Measurements from ENCODE around the gene PCDHAC1.
"Not testable (repeated sequence)": the region's sequence is repeated elsewhere in the genome, so short reads cannot be mapped to it uniquely, and the experiment has no call there.

Gene PCDHAC1, protein sequence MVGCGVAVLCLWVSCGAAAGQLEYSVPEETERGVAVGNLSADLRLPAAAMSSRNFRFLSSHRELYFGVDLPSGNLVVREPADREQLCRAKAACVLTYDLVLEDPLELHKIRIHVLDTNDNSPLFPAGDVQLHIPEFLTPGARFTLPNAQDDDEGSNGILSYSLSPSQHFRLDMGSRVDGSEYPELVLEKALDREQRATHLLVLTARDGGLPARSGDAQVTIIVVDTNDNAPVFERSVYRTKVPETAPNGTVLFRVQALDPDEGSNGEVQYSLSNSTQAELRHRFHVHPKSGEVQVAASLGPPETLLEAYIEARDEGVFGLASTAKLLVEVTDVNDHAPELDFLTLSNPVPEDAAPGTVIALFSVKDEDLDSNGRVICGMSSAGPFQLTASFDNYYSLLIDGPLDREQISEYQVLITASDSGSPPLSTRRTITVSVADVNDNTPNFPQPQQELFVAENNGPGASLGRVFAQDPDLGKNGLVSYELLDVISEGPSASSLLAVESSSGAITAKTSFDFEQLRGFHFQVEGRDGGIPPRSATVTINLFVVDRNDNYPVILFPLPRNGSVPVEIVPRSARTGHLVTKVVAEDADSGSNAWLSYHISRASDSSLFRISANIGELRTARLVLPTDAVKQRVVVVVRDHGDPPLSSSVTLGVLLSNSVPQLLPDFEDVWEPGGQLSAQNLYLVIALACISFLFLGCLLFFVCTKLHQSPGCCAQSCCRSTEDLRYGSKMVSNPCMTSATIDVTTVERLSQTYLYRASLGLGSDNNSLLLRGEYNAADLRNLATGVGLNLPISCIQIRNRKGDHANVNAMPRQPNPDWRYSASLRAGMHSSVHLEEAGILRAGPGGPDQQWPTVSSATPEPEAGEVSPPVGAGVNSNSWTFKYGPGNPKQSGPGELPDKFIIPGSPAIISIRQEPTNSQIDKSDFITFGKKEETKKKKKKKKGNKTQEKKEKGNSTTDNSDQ

DNA sequence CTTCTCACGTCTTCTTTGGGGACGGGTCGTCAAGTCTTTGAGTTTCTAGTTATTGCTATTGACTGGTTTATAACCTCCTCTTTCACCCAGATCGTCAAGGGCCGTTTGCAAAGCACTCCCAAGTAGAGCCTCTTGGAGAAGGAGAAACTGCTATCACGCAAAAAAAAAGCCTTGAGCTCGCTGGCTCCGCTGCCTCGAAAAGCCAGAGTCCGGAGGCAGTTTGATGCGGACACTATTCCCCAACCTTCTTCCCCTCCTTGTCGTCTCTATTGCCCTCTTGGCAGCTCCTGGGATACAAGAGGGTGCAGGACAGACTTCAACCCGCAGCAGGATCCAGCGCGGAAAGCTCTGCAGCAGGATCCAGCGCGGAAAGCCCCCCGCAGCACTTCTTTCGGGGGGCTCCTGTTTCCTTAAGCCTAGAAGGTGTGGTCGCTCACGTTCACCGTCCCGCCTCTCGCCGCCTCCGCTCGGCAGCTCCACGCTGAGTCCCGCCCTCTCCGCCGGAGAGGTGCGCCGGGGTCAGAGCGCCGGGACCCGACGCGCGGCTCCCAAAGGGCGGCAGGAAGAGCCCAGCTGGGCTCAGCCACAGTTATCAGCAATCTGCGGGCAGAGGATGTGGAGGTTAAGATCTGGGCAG is at the start of gene PCDHAC1:
TSS of gene PCDHAC1 (plus strand) at position 494 of the 637 bp plus-strand sequence. CDS start 594 bp downstream, outside the sequence.
- DNase-seq (ENCODE audit: low spot score): no peak

DNA sequence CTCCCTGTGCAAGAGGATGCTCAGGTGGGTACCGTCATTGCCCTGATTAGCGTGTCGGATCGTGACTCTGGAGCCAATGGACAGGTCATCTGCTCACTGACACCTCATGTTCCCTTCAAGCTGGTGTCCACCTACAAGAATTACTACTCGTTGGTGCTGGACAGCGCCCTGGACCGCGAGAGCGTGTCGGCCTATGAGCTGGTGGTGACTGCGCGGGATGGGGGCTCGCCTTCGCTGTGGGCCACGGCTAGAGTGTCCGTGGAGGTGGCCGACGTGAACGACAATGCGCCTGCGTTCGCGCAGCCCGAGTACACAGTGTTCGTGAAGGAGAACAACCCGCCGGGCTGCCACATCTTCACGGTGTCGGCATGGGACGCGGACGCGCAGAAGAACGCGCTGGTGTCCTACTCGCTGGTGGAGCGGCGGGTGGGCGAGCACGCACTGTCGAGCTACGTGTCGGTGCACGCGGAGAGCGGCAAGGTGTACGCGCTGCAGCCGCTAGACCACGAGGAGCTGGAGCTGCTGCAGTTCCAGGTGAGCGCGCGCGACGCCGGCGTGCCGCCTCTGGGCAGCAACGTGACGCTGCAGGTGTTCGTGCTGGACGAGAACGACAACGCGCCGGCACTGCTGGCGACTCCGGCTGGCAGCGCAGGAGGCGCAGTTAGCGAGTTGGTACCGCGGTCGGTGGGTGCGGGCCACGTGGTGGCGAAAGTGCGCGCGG is 49.4 kb upstream of the PCDHAC1 start:
- not testable (repeated sequence) for DNase-seq (ENCODE audit: low spot score)

DNA sequence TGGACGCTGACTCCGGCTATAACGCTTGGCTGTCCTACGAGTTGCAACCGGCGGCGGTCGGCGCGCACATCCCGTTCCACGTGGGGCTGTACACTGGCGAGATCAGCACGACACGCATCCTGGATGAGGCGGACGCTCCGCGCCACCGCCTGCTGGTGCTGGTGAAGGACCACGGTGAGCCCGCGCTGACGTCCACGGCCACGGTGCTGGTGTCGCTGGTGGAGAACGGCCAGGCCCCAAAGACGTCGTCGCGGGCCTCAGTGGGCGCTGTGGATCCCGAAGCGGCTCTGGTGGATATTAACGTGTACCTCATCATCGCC is 48.9 kb upstream of the PCDHAC1 start:
- no peak for DNase-seq (ENCODE audit: low spot score)

DNA sequence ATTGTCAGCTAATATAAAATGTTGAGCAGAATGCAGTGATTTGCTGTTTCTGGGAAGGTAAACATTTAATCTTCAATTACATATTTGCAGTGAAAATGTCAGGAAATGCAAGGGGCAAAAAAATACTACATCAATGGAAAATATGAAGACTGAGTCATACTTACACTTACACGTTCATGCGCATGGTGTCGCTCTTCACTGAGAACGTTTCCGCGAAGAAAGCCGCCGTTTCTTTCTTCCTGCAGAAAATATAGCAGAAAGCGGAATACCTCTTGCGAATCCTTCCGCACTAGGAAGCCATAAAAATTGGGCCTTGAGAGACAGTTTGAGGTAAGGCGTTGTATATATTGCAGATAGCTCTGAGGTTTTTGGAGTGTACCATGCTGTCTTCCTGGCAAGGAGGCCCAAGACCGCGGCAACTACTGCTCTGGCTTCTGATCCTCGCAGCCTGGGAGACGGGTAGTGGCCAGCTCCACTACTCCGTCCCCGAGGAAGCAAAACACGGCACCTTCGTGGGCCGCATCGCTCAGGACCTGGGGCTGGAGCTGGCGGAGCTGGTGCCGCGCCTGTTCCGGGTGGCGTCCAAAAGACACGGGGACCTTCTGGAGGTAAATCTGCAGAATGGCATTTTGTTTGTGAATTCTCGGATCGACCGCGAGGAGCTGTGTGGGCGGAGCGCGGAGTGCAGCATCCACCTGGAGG is 44.1 kb upstream of the PCDHAC1 start, which contains the start of gene PCDHA13:
TSS of gene PCDHA13 (plus strand) at position 236 of the 702 bp plus-strand sequence. CDS start at position 381, 145 bp downstream.
- no peak for DNase-seq (ENCODE audit: low spot score)

DNA sequence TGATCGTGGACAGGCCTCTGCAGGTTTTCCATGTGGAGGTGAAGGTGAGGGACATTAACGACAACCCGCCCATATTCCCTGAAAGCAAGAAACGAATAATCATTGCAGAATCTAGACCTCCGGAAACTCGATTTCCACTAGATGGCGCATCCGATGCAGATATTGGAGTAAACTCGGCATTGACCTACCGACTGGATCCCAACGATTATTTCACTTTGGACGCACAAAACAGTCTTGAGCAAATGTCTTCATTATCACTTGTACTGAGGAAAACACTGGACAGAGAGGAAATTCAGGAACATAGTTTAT is 43.6 kb upstream of the PCDHAC1 start:
- DNase-seq (ENCODE audit: low spot score): no peak

DNA sequence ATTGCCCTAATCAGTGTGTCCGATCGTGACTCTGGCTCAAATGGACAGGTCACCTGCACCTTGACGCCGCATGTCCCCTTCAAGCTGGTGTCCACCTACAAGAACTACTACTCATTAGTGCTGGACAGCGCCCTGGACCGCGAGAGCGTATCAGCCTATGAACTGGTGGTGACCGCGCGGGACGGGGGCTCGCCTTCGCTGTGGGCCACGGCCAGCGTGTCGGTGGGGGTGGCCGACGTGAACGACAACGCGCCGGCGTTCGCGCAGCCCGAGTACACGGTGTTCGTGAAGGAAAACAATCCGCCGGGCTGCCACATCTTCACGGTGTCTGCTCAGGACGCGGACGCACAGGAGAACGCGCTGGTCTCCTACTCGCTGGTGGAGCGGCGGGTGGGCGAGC is 42.7 kb upstream of the PCDHAC1 start:
- no peak for DNase-seq (ENCODE audit: low spot score)

DNA sequence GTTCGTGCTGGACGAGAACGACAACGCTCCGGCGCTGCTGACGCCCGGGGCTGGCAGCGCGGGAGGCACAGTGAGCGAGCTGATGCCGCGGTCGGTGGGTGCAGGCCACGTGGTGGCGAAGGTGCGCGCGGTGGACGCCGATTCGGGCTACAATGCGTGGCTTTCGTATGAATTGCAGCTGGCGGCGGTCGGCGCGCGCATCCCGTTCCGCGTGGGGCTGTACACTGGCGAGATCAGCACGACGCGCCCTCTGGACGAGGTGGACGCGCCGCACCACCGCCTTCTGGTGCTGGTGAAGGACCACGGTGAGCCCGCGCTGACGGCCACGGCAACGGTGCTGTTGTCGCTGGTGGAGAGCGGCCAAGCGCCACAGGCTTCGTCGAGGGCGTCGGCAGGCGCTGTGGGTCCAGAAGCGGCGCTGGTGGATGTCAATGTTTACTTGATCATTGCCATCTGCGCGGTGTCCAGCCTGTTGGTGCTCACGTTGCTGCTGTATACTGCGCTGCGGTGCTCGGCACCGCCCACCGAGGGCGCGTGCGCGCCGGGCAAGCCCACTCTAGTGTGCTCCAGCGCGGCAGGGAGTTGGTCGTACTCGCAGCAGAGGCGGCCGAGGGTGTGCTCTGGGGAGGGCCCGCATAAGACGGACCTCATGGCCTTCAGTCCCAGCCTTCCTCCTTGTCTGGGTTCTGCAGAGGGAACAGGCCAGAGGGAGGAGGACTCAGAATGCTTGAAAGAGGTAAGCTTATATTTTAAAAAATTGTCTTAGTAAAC is 42.0 kb upstream of the PCDHAC1 start:
- DNase-seq (ENCODE audit: low spot score): no peak

DNA sequence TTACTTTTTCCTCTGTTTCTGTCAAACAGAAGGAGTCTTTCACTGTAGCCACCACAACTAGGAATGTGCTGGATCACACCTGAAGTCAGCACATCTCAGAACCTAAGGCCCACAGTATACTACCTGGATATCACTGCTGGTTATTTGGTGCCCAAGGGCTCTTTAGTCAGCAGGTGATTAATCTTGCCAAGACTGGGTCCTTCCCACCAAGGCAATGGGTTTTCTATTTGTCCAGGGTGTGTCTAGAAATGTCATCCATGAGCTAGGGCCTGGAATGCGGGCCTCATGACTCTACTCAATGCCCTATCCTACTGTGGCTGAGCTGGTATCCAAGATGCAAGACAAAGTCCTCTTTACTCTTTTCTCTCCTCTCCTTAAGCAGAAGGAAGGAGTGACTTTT is 9.8 kb upstream of the PCDHAC1 start:
- no peak for DNase-seq (ENCODE audit: low spot score)

DNA sequence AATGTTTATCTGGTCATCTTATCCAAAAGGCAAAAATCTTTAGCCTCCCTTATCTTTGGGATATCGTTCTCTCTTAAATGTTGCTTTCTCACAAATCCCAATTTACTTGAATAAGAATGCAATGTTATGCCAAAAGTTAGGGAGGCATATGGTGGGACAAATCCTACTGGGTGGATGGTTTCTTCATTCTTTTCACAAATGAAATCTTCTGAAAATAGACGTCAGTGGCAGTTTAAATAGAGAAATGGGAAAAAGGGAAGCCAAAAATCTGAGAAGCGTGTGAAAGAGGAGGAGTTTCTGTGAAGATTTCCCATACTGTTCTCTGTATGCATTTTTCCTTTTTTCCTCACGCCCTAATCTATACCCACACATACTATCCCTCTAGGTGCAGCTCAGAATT is 2.5 kb upstream of the PCDHAC1 start:
- DNase-seq (ENCODE audit: low spot score): no peak

DNA sequence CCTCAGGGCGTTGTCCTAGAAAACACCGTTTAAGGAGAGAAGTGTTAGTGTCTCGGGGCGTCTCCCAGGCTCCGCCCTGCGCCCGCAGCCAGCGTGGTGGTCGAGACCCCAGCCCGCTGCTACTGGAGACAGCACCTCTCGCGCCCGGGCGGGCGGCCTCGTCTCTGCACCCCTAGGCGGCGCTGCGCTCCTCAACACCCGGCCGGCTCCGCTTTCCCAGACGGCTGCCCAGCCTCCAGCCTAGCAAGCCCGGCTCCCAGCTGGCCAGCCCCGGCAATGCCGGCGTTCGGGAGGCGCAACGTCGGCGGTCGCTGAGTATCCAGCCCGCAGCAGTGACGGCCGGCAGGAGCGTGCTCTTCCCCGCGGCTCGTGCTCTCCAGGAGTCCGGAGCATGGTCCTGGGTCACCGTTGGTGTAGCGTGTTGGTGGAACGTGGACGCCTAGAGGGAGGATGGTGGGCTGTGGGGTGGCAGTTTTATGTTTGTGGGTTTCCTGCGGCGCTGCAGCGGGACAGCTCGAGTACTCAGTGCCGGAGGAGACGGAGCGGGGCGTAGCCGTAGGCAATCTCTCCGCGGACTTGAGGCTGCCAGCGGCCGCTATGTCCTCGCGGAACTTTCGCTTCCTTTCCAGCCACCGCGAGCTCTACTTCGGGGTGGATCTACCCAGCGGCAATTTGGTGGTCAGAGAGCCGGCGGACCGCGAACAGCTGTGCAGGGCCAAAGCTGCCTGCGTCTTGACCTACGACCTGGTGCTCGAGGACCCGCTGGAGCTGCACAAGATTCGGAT is 536 bp downstream of the PCDHAC1 start:
- DNase-seq (ENCODE audit: low spot score): no peak

DNA sequence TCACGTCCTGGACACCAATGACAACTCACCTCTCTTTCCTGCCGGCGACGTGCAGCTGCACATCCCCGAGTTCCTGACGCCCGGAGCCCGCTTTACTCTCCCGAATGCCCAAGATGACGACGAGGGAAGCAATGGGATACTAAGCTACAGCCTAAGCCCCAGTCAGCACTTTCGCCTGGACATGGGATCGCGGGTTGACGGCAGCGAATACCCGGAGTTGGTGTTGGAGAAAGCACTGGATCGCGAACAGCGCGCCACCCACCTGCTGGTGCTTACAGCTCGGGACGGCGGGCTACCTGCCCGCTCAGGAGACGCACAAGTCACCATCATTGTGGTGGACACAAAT is 1.1 kb downstream of the PCDHAC1 start:
- no peak for DNase-seq (ENCODE audit: low spot score)

DNA sequence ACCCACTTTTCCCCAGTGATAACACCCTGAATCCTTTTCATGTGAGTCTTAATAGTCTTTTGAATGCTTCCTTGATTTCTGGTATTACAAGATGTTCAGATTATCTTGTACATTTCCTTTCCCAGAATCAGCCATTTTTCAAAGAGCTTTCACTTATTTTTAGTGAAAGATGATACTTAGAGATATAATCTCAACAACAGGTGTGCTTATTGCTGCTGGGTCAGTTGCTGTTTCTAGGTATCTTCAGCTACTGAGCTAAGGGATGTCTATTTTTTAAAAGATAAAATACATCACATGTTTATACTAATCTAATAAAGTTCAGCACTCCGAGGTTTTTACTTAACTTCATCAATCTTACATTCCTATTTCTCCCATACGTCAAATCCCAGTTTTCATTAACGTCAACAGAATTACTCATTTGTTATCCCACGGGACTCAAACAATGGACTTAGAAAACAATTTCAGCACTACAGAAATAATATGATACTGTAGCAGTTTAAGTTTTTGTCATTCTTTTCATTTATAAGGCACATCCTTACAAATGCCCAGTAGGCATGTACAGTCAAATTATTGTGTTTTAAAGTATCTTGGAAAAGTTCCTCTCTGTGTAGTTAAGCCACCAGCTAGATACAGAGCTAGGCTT is 9.0 kb downstream of the PCDHAC1 start:
- no peak for DNase-seq (ENCODE audit: low spot score)

DNA sequence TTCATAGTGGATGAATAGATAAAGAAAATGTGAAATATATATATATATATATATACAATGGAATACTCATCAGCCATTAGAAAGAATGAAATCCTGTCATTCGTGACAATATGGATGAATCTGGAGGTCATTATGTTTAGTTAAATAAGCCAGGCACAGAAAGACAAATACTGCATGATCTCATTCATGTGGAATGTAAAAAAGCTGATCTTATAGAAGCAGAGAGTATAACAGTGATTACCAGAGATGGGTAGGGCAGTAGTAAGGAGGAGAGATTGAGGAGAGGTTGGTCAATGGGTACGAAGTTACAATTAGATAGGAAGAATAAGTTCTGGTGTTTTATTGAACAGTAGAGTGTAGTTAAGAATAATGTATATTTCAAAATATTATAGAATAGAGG is 20.5 kb downstream of the PCDHAC1 start:
- no peak for DNase-seq (ENCODE audit: low spot score)

DNA sequence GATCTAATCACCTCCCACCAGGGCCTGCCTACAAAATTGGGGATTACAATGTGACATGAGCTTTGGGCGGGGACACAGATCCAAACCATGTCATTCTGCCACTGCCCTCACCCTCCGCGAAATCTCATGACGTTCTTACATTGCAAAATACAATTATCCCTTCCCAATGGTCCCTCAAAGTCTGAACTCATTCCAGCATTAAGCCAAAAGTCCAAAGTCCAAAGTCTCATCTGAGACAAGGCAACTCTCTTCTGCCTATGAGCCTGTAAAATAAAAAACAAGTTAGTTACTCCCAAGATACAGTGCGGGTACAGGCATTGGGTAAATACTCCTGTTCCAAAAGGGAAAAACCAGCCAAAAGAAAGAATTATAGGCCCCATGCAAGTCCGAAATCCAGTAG is 25.5 kb downstream of the PCDHAC1 start:
- DNase-seq (ENCODE audit: low spot score): no peak

DNA sequence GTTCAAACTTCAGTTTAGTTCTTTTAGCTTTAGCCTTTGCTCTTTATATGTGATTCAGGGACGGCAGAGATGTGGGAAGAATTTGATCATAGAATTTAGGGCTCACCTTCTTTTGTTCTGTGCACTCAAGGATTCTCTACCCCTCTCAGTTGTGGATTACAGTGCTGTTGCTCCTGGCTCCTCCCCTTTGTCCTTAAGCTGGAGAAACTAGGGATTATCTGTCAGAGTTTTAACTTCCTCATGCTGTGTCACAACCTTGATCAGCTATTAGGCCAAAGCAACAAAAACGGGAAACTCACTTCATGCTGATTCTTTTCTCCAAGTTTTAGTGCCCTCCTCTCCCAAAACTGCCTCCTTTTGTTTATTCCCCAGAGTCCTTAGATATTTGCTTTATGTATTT is 27.1 kb downstream of the PCDHAC1 start:
- DNase-seq (ENCODE audit: low spot score): no peak

DNA sequence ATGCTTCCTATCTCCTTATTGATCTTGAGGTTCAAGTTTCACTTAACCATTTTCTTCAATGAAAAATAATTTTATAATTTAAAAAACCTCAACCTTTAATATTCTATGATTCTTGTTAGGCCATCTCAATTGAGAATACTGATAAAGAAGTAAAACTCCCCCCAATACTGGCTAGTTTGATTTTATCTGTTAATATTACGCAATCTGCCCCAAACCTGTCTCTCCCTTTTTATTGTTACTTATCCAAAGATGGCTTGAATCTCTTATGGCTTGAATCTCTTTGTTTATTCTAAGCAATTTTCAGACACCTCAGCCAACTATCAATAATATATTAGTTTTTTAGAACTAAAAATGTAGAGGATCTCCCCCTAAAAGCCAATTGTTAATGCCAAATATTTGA is 36.1 kb downstream of the PCDHAC1 start:
- no peak for DNase-seq (ENCODE audit: low spot score)

DNA sequence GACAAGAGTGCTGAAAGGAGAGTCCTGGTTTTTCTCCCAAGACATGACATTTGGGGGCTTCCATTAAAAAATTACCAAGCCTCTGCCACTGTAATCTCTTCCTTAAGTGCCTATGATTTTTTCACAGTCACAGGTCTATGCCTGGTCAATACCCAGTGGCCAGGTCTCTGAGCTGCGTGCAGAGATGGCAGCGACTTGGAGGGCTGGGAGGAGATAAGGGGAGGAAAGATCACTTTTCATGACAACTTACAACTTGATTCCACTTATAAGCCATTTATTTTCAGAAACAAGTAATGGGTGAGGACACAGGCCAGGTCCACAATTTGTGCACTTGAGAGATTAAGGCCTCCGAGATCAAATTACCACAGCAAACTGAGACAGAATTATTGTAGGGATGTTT is 38.3 kb downstream of the PCDHAC1 start:
- no peak for DNase-seq (ENCODE audit: low spot score)

DNA sequence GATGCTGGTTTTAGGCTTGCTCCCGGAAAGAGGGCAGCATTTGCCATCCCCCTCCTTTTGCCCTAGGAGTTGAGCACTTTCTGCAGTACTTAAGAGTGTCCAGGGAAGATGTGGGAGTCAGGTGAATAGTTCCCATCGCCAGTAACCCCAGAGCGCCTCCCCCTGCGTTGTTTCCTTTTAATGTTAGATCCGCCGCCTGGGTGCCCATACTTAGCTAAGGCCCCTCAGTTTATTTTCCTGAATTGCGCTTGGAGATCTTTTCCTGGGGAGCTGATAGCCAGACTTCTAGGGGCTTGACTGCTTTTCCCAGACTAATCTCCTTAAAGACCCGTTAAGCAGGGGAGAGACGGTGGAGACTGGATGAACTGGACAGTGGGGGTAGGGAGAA is 39.8 kb downstream of the PCDHAC1 start:
- DNase-seq (ENCODE audit: low spot score): no peak

Data from LoVo (cell line).